IMR-90 (cell line): Measurements from ENCODE around the gene INSYN1. TPM values are rescaled to one million over a fixed set of nuclear protein-coding genes. Genes with fewer than 3 reads are reported as not detected.

Experiments
- ATAC-seq: fragments of 200-7000 bp; cut with Tn5 transposase; 2 replicates; pipeline ENCODE4 v1.9.1; 2020; ENCODE audit warnings: low read depth, mild to moderate bottlenecking, moderate library complexity
- BruUV-seq: library from RNA; stranded (reverse); fragments of 400-500 nt; replicated peaks from 2 replicates; lab custom pipeline; 2021; lab: Mats Ljungman, UMichigan
- CTCF ChIA-PET: fragments of 300-600 bp; formaldehyde crosslinking; extraction: SDS; loops from one replicate; lab custom pipeline; 2021; ENCODE audit warnings: antibody characterized with exemption; lab: Yijun Ruan, JAX
- POLR2A ChIA-PET: fragments of 300-600 bp; sonication (Branson Sonifier 250); formaldehyde crosslinking; loops from one replicate; lab custom pipeline; 2022; ENCODE audit warnings: antibody characterized with exemption; ENCODE audit not compliant: unreplicated experiment; lab: Charles Lee
- DNase-seq: peaks from one replicate; pipeline ENCODE4 v3.0.0; 2013
- H2AFZ ChIP-seq: replicated peaks from 2 replicates; pipeline ENCODE3; 2013; ENCODE audit warnings: low read length, mild to moderate bottlenecking; ENCODE audit not compliant: poor library complexity
- H2AK5ac ChIP-seq: 2 replicates; pipeline ENCODE4 v1.6.1; 2013; ENCODE audit warnings: low read depth, low read length, inconsistent platforms
- H2AK9ac ChIP-seq: replicated peaks from 2 replicates; pipeline ENCODE3; 2013; ENCODE audit warnings: mild to moderate bottlenecking, low read depth, low read length, moderate library complexity; ENCODE audit not compliant: poor library complexity
- H2BK120ac ChIP-seq: 2 replicates; pipeline ENCODE4 v1.6.1; 2013; ENCODE audit warnings: low read depth, low read length, inconsistent platforms
- H2BK15ac ChIP-seq: 3 replicates; pipeline ENCODE4 v1.6.1; 2013; ENCODE audit warnings: low read depth, low read length, inconsistent platforms
- H2BK20ac ChIP-seq: 2 replicates; pipeline ENCODE4 v1.6.1; 2013; ENCODE audit warnings: low read depth, mild to moderate bottlenecking, inconsistent platforms, low read length, moderate library complexity
- H2BK5ac ChIP-seq: 2 replicates; pipeline ENCODE4 v1.6.1; 2013; ENCODE audit warnings: mild to moderate bottlenecking, low read depth, low read length, inconsistent platforms; ENCODE audit not compliant: poor library complexity, severe bottlenecking
- H3K14ac ChIP-seq: replicated peaks from 2 replicates; pipeline ENCODE4 v1.6.1; 2013; ENCODE audit warnings: low read depth, low read length, inconsistent platforms
- H3K18ac ChIP-seq: 2 replicates; pipeline ENCODE4 v1.6.1; 2013; ENCODE audit warnings: low read depth, low read length, control low read depth
- H3K23ac ChIP-seq: 2 replicates; pipeline ENCODE4 v1.6.1; 2013; ENCODE audit warnings: low read depth, low read length, inconsistent platforms
- H3K27ac ChIP-seq: 2 replicates; pipeline ENCODE4 v1.5.1; 2013; ENCODE audit warnings: mild to moderate bottlenecking, control low read depth, low read length; ENCODE audit not compliant: insufficient read depth
- H3K27me3 ChIP-seq: 2 replicates; pipeline ENCODE4 v1.6.1; 2013; ENCODE audit warnings: low read length; ENCODE audit not compliant: control insufficient read depth, insufficient read depth
- H3K36me3 ChIP-seq: 2 replicates; pipeline ENCODE4 v1.6.1; 2013; ENCODE audit warnings: low read length, mixed read lengths; ENCODE audit not compliant: control insufficient read depth, insufficient read depth
- H3K4ac ChIP-seq: 2 replicates; pipeline ENCODE4 v1.6.1; 2013; ENCODE audit warnings: low read depth, low read length, inconsistent platforms
- H3K4me1 ChIP-seq: 2 replicates; pipeline ENCODE4 v1.6.1; 2013; ENCODE audit warnings: low read length, mixed read lengths; ENCODE audit not compliant: control insufficient read depth, insufficient read depth
- H3K4me2 ChIP-seq: 2 replicates; pipeline ENCODE4 v1.6.1; 2013; ENCODE audit warnings: low read depth, mild to moderate bottlenecking, control low read depth, low read length, moderate library complexity
- H3K4me3 ChIP-seq: 2 replicates; pipeline ENCODE4 v1.5.1; 2013; ENCODE audit warnings: low read depth, mild to moderate bottlenecking, control low read depth, low read length, moderate library complexity; ENCODE audit not compliant: insufficient read depth
- H3K56ac ChIP-seq: 2 replicates; pipeline ENCODE4 v1.6.1; 2013; ENCODE audit warnings: low read length, inconsistent platforms; ENCODE audit not compliant: insufficient read depth; ENCODE audit errors: extremely low read depth
- H3K79me1 ChIP-seq, 2 experiments: 2 replicates each; pipeline ENCODE4 v1.6.1; 2013; ENCODE audit warnings: low read length in 2 of 2, inconsistent platforms in 1 of 2, low read depth in 1 of 2
- H3K9ac ChIP-seq: 2 replicates; pipeline ENCODE4 v1.6.1; 2013; ENCODE audit warnings: low read depth, low read length, control low read depth
- H3K9me1 ChIP-seq: 2 replicates; pipeline ENCODE4 v1.6.1; 2013; ENCODE audit warnings: low read length, inconsistent platforms; ENCODE audit not compliant: insufficient read depth
- H3K9me3 ChIP-seq: 2 replicates; pipeline ENCODE4 v1.6.1; 2013; ENCODE audit warnings: low read length; ENCODE audit not compliant: control insufficient read depth, insufficient read depth
- H4K20me1 ChIP-seq: 2 replicates; pipeline ENCODE4 v1.6.1; 2013; ENCODE audit warnings: low read length, inconsistent platforms; ENCODE audit not compliant: insufficient read depth
- H4K5ac ChIP-seq: 2 replicates; pipeline ENCODE4 v1.6.1; 2013; ENCODE audit warnings: mild to moderate bottlenecking, low read depth, low read length, control low read depth
- H4K8ac ChIP-seq, 2 experiments: 2 replicates each; pipeline ENCODE4 v1.6.1; 2013; ENCODE audit warnings: low read depth in 2 of 2, low read length in 2 of 2, control low read depth in 1 of 2, inconsistent platforms in 1 of 2
- H4K91ac ChIP-seq: 2 replicates; pipeline ENCODE4 v1.6.1; 2013; ENCODE audit warnings: low read depth, low read length, inconsistent platforms; ENCODE audit not compliant: insufficient read depth
- MAFK ChIP-seq: IDR thresholded peaks from 2 replicates; pipeline ENCODE4 v1.6.1; 2012; ENCODE audit warnings: low read depth, low read length, improper control_type of control experiment
- WGBS, 2 experiments: methylation state at CpG; one replicate each; pipeline versions ENCODE4 v1.1.5 to v1.1.7; 2013; ENCODE audit warnings: missing lambda C conversion rate in 2 of 2; ENCODE audit not compliant: insufficient read length in 1 of 2; ENCODE audit errors: extremely low coverage in 2 of 2; 5-methylcytosine and 5-hydroxymethylcytosine counted together
- dilution Hi-C: fragments of 300-500 bp; cut with HindIII; formaldehyde crosslinking; loops from one replicate; pipeline ENCODE4 v1.14.3; 2018; ENCODE audit warnings: low sequenced_read_pairs; ENCODE audit not compliant: unreplicated experiment
- in situ Hi-C: fragments of 300-500 bp; cut with MboI; formaldehyde crosslinking; loops from 3 replicates; pipeline ENCODE4 v1.14.3; 2019; ENCODE audit warnings: low sequenced_read_pairs, inconsistent platforms, mixed read lengths
- intact Hi-C: fragments of 100-400 bp; cut with micrococcal nuclease; formaldehyde crosslinking; loops from 2 replicates; pipeline ENCODE4 v1.10.0; 2022
- polyA plus RNA-seq, 3 experiments: library from polyadenylated mRNA; depleted of rRNA; stranded (reverse); fragments of >200 nt; gene quantifications; 2 replicates each; pipeline ENCODE4 v1.2.3, GENCODE V29; 2012; ENCODE audit warnings: low replicate concordance in 1 of 3
- total RNA-seq: library from RNA; depleted of rRNA; stranded (reverse); fragments of >200 nt; gene quantifications from 2 replicates; pipeline ENCODE4 v1.2.3, GENCODE V29; 2012

INSYN1 gene
- total and polyA plus RNA-seq, 2 of the 4 experiments (the other 2 are of a cell fraction): 0.18 to 0.34 TPM

DNA sequence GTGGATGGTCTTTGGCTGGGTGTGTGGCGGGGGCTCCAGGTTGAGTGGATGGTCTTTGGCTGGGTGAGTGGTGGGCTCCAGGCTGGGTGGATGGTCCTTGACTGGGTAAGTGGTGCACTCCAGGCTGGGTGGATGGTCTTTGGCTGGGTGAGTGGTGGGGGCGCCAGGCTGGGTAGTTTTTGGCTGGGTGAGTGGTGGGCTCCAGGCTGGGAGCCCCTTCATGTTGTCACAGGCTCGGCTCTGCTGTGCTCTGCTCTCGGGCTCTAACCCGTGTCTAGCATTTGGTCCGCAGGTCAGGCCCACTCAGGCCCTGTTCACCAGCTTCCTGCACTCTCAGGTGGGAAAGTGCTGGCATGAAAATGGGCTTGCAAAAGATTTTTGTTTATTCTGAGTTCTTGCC, 43.9 kb downstream of the INSYN1 start:
- no peaks in the 10 kb centered on the region for H3K4me1 ChIP-seq
- H2AFZ ChIP-seq: no peak overlapping the region
- H3K9me1 ChIP-seq: peaks cover 5% of the 10 kb centered on the region
- no peak overlapping the region for H2AK9ac ChIP-seq
- ATAC-seq (no peak), DNase-seq (no peak)
- no peak overlapping the region for H3K4me2 ChIP-seq
- H2BK120ac ChIP-seq: no peak overlapping the region
- H3K27ac ChIP-seq: no peak overlapping the region
- no peaks in the 10 kb centered on the region for H3K27me3 ChIP-seq
- no peak overlapping the region for H3K4me3 ChIP-seq
- H3K79me1 ChIP-seq: peaks cover 22 to 50% of the 10 kb centered on the region in 2 experiments
- H3K14ac ChIP-seq: no peak overlapping the region
- H3K23ac ChIP-seq: no peak overlapping the region
- H2BK5ac ChIP-seq: no peak overlapping the region
- H2AK5ac ChIP-seq: no peak overlapping the region
- H2BK15ac ChIP-seq: no peak overlapping the region
- in situ Hi-C loops (loop anchor here (10.0 kb wide), 1 partner anchor 404 kb away; no protein-coding TSS in a partner anchor), intact Hi-C loops (no loop called here), dilution Hi-C loops (no loop called here)
- H4K20me1 ChIP-seq: peaks cover 34% of the 10 kb centered on the region
- H4K91ac ChIP-seq: no peak overlapping the region
- H3K4ac ChIP-seq: no peak overlapping the region
- no peak overlapping the region for H3K56ac ChIP-seq
- H2BK20ac ChIP-seq: no peak overlapping the region
- no TSS peak for BruUV-seq
- H3K9me3 ChIP-seq: no peaks in the 10 kb centered on the region
- POLR2A ChIA-PET: no interaction called here
- no peak overlapping the region for H3K9ac ChIP-seq
- peaks cover 84% of the 10 kb centered on the region for H3K36me3 ChIP-seq
- no peak overlapping the region for H4K5ac ChIP-seq
- no peak overlapping the region for H3K18ac ChIP-seq
- H4K8ac ChIP-seq: no peak overlapping the region
- CTCF ChIA-PET: no interaction called here
- 100% methylated on average over 2 of the region's 6 CpGs; no CpG with 5 or more reads in 1 of the 2 experiments for WGBS, 2 experiments
- TF ChIP-seq MAFK: no peak
